HepG2 (cell line): ENCODE data around the gene TADA2B. TPM values are rescaled to one million over a fixed set of nuclear protein-coding genes. Genes with fewer than 3 reads are reported as not detected.

Experiments used
- ATAC-seq: fragments of 200-7000 bp; cut with Tn5 transposase; 3 replicates; pipeline ENCODE4 v1.9.1; 2020; ENCODE audit warnings: mild to moderate bottlenecking, moderate library complexity
- BruUV-seq: library from RNA; stranded (reverse); fragments of 400-500 nt; replicated peaks from 2 replicates; lab custom pipeline; 2021; lab: Mats Ljungman, UMichigan
- CTCF ChIA-PET: fragments of 300-600 bp; formaldehyde crosslinking; extraction: SDS; loops from one replicate; lab custom pipeline; 2021; ENCODE audit warnings: low total read pairs, inconsistent platforms, low intra/inter-chr PET ratio; lab: Yijun Ruan, JAX
- POLR2A ChIA-PET: fragments of 350-600 bp; sonication (Branson Sonifier 250); formaldehyde crosslinking; loops from one replicate; lab custom pipeline; 2020; ENCODE audit warnings: antibody characterized with exemption, inconsistent platforms; lab: Yijun Ruan, JAX
- DNase-seq: peaks from one replicate; pipeline ENCODE4 v3.0.0-alpha.2; 2015; ENCODE audit warnings: low spot score
- FAIRE-seq: peaks from 3 replicates; lab custom pipeline; 2011; peaks lifted over from hg19 to GRCh38; lab: Jason Lieb, UNC
- H2AFZ ChIP-seq: one replicate; pipeline ENCODE4 v1.6.1; 2011; ENCODE audit warnings: low read length, inconsistent platforms
- H3K27ac ChIP-seq: fragments of 300-600 bp; 3 replicates; pipeline ENCODE4 v1.8.0; 2011; ENCODE audit warnings: mixed run types, mild to moderate bottlenecking, mixed read lengths, low read length, inconsistent platforms; ENCODE audit not compliant: insufficient read depth; ENCODE audit errors: extremely low read length
- H3K27me3 ChIP-seq, 2 experiments: fragments of 200-600 bp in 1 of 2; 2 replicates in 1 of 2; 3 replicates in 1 of 2; pipeline versions ENCODE4 v1.6.0 to v1.8.0; 2011; ENCODE audit warnings: low read length in 2 of 2, mild to moderate bottlenecking in 2 of 2, moderate library complexity in 2 of 2, inconsistent platforms in 1 of 2; ENCODE audit not compliant: insufficient read depth in 2 of 2, control insufficient read depth in 1 of 2
- H3K36me3 ChIP-seq, 2 experiments: fragments of 200-600 bp in 1 of 2; replicated peaks in 1 of 2; 2 replicates in 1 of 2; 3 replicates in 1 of 2; pipeline versions ENCODE4 v1.5.1 to v1.8.0; 2011; ENCODE audit warnings: low read length in 2 of 2, inconsistent platforms in 1 of 2; ENCODE audit not compliant: insufficient read depth in 2 of 2, control insufficient read depth in 1 of 2
- H3K4me1 ChIP-seq: 2 replicates; pipeline ENCODE4 v1.5.1; 2012; ENCODE audit warnings: low read length, inconsistent platforms; ENCODE audit not compliant: insufficient read depth
- H3K4me2 ChIP-seq: 2 replicates; pipeline ENCODE4 v1.6.0; 2011; ENCODE audit warnings: low read depth, low read length, inconsistent platforms
- H3K4me3 ChIP-seq, 3 experiments: fragments of 200-600 bp in 1 of 3; sonication (generic), shearing (Covaris generic) in 1 of 3; replicated peaks in 1 of 3; 2 replicates each; pipeline ENCODE4 v1.5.1; 2011 to 2016; ENCODE audit warnings: low read length in 3 of 3, inconsistent platforms in 2 of 3, low read depth in 2 of 3, mild to moderate bottlenecking in 2 of 3, control low read depth in 1 of 3, mixed read lengths in 1 of 3; ENCODE audit not compliant: insufficient read depth in 1 of 3
- H3K79me2 ChIP-seq: one replicate; pipeline ENCODE4 v1.6.1; 2011; ENCODE audit warnings: low read length, inconsistent platforms; ENCODE audit not compliant: insufficient read depth
- H3K9ac ChIP-seq: 2 replicates; pipeline ENCODE4 v1.6.0; 2011; ENCODE audit warnings: mild to moderate bottlenecking, low read depth, low read length, inconsistent platforms; ENCODE audit not compliant: insufficient read depth
- H3K9me3 ChIP-seq: 2 replicates; pipeline ENCODE4 v1.5.1; 2012; ENCODE audit warnings: mild to moderate bottlenecking, low read length
- H4K20me1 ChIP-seq: 2 replicates; pipeline ENCODE4 v1.6.0; 2011; ENCODE audit warnings: inconsistent platforms, mild to moderate bottlenecking, low read length, moderate library complexity; ENCODE audit not compliant: insufficient read depth
- EP300 ChIP-seq, 3 experiments: sonication (generic) in 1 of 3; formaldehyde crosslinking in 1 of 3; IDR thresholded peaks; 2 replicates each; pipeline versions ENCODE4 v1.5.1 to v1.6.1; 2011 to 2020; ENCODE audit warnings: low read depth in 2 of 3, low read length in 2 of 3, borderline replicate concordance in 1 of 3, improper control_type of control experiment in 1 of 3, mild to moderate bottlenecking in 1 of 3, missing genetic modification reagents in 1 of 3, moderate library complexity in 1 of 3
- GLMP ChIP-seq: sonication (generic); formaldehyde crosslinking; IDR thresholded peaks from 2 replicates; pipeline ENCODE4 v1.9.0; 2021; ENCODE audit warnings: missing genetic modification reagents, mild to moderate bottlenecking, borderline replicate concordance
- KDM4B ChIP-seq: sonication (generic); formaldehyde crosslinking; IDR thresholded peaks from 2 replicates; pipeline ENCODE4 v1.4.0; 2020; ENCODE audit warnings: missing genetic modification reagents
- ZC3H4 ChIP-seq: sonication (generic); formaldehyde crosslinking; IDR thresholded peaks from 2 replicates; pipeline ENCODE4 v1.4.0; 2020; ENCODE audit warnings: missing genetic modification reagents, borderline replicate concordance
- ZNF263 ChIP-seq: sonication (generic); formaldehyde crosslinking; IDR thresholded peaks from 2 replicates; pipeline ENCODE4 v1.4.0; 2020; ENCODE audit warnings: missing genetic modification reagents
- ZNF724P ChIP-seq: sonication (generic); formaldehyde crosslinking; IDR thresholded peaks from 2 replicates; pipeline ENCODE4 v1.8.0; 2022; ENCODE audit warnings: missing genetic modification reagents, borderline replicate concordance
- WGBS: methylation state at CpG from one replicate; pipeline ENCODE4 v1.1.6; 2017; ENCODE audit warnings: low lambda C conversion rate; 5-methylcytosine and 5-hydroxymethylcytosine counted together
- in situ Hi-C: cut with HindIII; loops from 2 replicates; pipeline ENCODE4 v1.10.0; 2017; ENCODE audit warnings: low pct_unique_long_range_greater_than_20kb; ENCODE audit not compliant: extremely low pct_ligation_motif_present
- intact Hi-C: fragments of 100-400 bp; cut with micrococcal nuclease; formaldehyde crosslinking; loops from one replicate; pipeline ENCODE4 v1.10.0; 2022; ENCODE audit not compliant: unreplicated experiment
- polyA plus RNA-seq, 8 experiments: library from polyadenylated mRNA; depleted of rRNA in 3 of 8; stranded (reverse) in 7 of 8; unstranded in 1 of 8; fragments of >200 nt; fragmentation: Illumina TruSeq in 4 of 8; extraction: Trizol in 4 of 8; gene quantifications; 2 replicates each; pipeline versions ENCODE4 v1.2.1 to v1.2.3, GENCODE V29; 2011 to 2016; ENCODE audit warnings: low read depth in 4 of 8, missing spikeins in 1 of 8, mixed read lengths in 1 of 8; ENCODE audit not compliant: insufficient read depth in 1 of 8
- total RNA-seq, 5 experiments: library from RNA; depleted of rRNA; stranded (reverse); fragments of >200 nt; fragmentation: Illumina TruSeq; extraction: Trizol; gene quantifications; 2 replicates each; pipeline ENCODE4 v1.2.3, GENCODE V29; 2016; ENCODE audit warnings: low read depth in 1 of 5

Gene TADA2B
- total and polyA plus RNA-seq, 2 of the 13 experiments (the other 11 are each of a cell fraction or from before 2014, with no cell fraction given): 4.6 to 8.9 TPM

GRCh38 chr4:7021930-7022664, 21.1 kb upstream of the TADA2B start:
- TF ChIP-seq ZC3H4 (CRISPR knock-in tag): no peak
- no peak for TF ChIP-seq EP300 (IDR thresholded peaks at IDR 0.05; ENCODE audit: low read depth in 2 of 2, low read length in 2 of 2)
- TF ChIP-seq EP300 (CRISPR knock-in tag; IDR thresholded peaks at IDR 0.05; ENCODE audit: borderline replicate concordance): no peak
- TF ChIP-seq ZNF724P (CRISPR knock-in tag): no peak
- TF ChIP-seq GLMP (CRISPR knock-in tag): no peak
- TF ChIP-seq ZNF263 (CRISPR knock-in tag): 0 out of 2 replicates have a peak, but pooled peaks have one; percentile 22
- no peak for TF ChIP-seq KDM4B (CRISPR knock-in tag)
- no TSS peak for BruUV-seq
- Histone ChIP-seq H2AFZ (no peak overlapping the region), H3K9me3 (no peaks in the 10 kb centered on the region), H3K4me1 (peaks cover 22% of the 10 kb centered on the region), H3K27me3 (no peaks in the 10 kb centered on the region), H3K4me3 (no peak overlapping the region), H3K36me3 (peaks cover 21 to 62% of the 10 kb centered on the region in 2 experiments; a peak in 4 of 5 replicates), H3K79me2 (no peaks in the 10 kb centered on the region), H3K4me2 (no peak overlapping the region), H3K9ac (no peak overlapping the region), H3K27ac (peak overlapping the region; percentile 6), H4K20me1 (no peaks in the 10 kb centered on the region)
- ATAC-seq (no peak), FAIRE-seq (no peak), DNase-seq (no peak)
- in situ Hi-C loops (no loop called here), intact Hi-C loops (no loop called here)
- CTCF ChIA-PET: no interaction called here
- 85% methylated on average over 12 of the region's 13 CpGs for WGBS
- POLR2A ChIA-PET: no interaction called here
